ENCODE data around the gene ASPDH.

DNA sequence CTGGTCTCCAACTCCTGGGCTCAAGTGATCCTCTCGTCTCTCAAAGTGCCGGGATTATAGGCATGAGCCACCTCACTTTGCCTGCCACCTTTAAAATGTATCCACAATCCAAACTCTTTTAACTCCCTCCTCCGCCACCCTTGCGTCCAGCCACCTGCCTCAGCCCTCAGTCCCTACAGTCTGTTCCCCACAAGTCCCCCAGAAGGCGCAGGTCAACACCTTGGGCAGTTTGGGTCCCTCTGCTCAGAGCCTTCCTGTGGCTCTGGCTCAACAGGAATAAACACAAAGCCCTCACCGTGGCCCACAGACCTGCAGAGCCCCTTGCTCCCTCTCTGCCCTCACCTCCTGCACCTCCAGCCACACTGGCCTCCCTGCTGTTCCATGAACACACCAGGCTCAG lies 44.9 kb downstream of the ASPDH start:
- TF ChIP-seq CTCF (IDR thresholded peaks at IDR 0.05; ENCODE audit: insufficient read depth, low read depth, low read length) (no peak), EZH2 (IDR thresholded peaks at IDR 0.05; ENCODE audit: insufficient read depth, low read length) (no peak)

Measured in astrocyte (in vitro differentiated cells and primary cell).